NCI-H2029 (cell line): Measurements from ENCODE around the gene CEP104.

Experiments used
- DNase-seq: peaks from one replicate; lab custom pipeline; 2025; lab: John Stamatoyannopoulos, UW

CEP104 gene

DNA sequence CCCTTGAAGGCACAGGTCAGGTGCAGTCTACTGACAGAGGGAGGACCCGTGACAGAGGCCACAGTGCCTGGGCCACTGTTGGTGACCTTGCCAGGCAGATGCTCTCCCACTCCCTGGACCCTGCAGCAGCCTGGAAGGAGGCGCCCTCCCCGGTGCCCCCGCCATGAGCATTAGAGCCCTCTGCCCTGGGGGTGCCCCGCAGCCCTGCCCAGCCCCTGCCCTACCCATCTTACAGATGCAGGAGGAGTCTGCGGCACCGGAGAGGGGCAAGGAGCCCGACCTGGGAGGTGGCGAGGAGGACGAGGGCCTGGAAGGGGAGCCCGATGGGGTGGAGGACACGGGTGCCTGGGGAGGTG lies 94.2 kb downstream of the CEP104 start:
- no peak for DNase-seq

- no peak for DNase-seq
Observed at GRCh38 chr1:3762151-3762872, 94.7 kb downstream of the CEP104 start.
